ENCODE data around the gene DEPDC4.

DNA sequence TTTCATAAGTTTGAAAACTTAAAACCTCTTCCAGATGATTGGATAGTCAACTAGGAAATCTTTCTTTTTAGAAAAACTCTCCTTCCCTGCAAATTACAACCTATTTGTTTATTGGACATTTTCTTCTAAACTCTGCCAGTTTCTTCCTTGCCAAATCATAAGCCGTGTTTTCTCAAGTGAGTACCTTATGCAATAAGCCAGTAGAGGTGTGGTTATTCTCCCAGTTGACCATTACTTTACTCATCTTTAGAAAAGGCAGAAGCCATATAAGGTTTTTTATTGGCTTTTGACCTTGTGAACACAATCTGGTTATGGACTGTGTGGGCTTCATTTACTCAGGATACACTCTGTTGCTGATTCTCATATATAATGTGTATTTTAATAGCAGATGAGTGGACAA, 51.7 kb downstream of the DEPDC4 start:
- TF ChIP-seq POLR2A (IDR thresholded peaks at IDR 0.05) = no peak
- TF ChIP-seq CTCF (IDR thresholded peaks at IDR 0.05) = no peak
- no peak for TF ChIP-seq POLR2AphosphoS5 (IDR thresholded peaks at IDR 0.05)
- TF ChIP-seq EP300 (IDR thresholded peaks at IDR 0.05) = no peak
